Measurements from ENCODE around the gene PRR29.
"Not testable (repeated sequence)": the region's sequence is repeated elsewhere in the genome, so short reads cannot be mapped to it uniquely, and the experiment has no call there.

The PRR29 gene

DNA sequence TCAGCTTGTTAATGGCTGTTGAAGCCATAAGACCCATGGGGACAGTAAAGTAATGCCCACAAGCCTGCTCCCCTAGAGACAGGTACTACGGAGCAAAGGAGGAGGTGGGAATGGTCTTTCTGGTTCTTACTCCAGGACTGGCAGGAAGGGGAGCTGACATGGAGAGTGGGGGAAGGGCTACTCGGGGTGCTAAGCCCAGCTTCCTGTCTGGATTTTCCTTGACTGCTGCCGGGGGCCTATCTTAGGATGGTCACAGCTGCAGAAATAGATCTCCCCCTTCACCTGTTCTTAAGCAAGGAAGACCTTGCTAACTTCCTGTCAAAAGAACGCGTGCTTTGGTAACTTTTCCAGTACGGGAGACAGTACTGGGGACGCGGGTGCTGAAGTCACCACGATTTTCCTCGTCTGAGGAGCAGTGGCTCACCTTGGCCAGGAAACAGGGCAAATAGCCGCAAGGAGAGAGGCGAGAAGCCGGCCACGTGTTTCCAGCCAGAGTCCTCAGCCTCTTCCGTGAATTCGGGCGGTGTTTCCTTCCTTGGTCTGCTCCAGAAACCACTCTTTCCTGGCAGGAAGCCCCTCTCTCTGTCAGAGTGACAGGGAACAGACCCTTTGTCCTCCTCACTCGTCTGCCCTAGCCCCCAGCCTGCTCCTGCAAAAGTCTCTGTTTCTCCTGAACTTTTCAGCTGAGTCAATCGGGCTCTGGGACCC is 656 bp upstream of the PRR29 start:
- no peak for DNase-seq (ENCODE audit: low read depth)

DNA sequence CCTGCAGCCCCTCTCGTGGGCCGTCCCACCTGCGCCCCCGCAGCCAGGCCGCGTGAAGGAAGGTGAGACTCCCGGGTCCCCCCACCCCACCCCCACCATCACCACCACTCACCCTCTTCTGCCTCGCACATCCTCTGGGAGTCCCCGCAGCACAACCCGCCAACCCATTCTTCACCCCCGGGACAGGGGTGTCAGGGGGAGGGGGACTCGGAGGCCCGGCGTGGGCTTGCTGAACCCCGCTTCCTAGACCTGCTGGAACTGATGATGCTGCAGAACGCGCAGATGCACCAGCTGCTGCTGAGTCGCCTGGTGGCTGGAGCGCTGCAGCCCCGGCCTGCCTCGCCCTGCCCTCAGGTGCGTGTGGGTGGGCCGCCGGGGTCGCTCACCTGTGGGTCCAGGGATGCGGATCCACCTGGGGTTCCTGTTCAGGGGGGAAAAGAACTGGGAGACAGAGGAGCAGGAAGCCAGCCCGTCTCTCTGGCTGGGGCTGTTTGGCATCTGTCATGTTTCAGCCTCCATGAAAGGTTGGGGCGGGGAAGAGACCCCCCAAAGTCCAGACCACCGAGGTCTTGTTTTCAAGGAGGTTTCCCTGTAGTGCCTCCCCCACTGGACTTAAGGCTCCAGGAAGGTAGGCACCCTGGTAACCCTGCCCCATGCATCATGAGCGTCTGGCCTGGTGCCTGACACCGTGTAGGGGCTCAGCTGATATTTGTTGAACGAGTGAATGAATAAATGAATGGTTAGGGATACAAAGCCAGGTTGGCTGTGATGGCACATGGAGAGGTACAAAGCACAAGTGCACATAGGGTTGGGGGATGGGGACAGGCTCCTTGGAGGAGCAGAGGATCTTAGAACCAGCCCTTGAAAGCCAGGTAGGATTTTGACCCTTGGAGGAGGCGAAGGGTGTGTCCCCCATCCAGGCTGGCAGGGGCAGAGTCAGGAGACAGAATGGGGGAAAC is 849 bp downstream of the PRR29 start:
- DNase-seq (ENCODE audit: low read depth): no peak

DNA sequence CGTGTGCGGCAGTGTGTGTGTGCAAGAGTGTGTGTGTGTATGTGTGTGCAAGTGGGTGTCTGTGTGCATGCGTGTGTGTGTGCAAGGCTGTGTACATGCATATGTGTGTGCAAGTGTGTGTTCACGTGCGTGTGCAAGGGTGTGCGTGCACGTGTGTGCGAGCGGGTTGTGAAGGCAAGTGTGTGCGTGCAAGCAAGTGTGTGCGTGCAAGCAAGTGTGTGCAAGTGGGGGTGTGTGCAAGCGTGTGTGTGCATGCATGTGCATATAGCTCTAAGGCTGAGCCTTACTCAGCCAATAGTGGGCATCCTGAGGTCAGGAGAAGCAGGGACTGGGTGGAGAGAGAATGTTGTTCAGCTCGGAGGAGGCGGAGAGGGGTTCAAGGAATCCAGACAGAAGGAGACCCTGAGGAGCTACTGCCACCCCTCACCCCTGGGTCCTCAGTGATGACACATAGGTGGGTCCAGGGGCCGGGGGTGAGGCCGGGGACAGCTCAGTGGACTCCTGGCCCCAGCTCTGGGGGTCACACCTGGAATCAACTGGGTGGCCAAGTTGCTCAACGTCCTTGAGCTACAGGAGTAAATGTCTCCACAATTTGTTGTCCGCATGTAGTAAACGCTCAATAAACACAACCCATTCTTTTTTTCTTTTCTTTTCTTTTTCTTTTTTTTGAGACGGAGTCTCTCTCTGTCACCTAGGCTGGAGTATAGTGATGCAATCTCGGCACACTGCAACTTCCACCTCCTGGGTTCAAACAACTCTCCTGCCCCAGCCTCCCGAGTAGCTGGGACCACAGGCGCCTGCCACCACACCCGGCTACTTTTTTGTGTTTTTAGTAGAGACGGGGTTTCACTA is 1.8 kb downstream of the PRR29 start:
- no peak for DNase-seq (ENCODE audit: low read depth)

DNA sequence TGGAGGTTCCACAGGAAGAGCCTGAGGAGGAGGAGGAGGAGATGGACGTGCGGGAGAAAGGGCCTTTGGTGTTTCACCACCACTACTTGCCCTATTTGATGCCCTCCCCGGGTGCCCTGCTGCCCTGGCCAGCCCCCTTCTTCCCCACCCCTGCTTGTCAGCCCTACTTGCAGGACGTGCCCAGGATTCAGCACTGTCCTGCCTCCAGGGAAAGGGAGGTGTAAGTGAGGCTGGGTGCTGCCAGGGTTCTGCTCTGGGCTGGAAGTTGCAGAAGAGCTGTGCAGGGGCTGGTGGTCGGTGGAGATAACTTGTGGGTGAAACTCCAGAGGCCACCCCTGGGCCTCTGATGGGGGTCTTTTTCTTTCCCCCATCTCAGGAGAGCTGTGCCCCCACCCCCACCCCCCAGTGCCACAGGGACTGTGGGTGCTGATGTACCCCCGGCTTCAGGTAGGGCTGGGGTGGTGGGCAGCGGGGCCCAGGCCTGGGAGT is 3.0 kb downstream of the PRR29 start:
- DNase-seq (ENCODE audit: low read depth): no peak

DNA sequence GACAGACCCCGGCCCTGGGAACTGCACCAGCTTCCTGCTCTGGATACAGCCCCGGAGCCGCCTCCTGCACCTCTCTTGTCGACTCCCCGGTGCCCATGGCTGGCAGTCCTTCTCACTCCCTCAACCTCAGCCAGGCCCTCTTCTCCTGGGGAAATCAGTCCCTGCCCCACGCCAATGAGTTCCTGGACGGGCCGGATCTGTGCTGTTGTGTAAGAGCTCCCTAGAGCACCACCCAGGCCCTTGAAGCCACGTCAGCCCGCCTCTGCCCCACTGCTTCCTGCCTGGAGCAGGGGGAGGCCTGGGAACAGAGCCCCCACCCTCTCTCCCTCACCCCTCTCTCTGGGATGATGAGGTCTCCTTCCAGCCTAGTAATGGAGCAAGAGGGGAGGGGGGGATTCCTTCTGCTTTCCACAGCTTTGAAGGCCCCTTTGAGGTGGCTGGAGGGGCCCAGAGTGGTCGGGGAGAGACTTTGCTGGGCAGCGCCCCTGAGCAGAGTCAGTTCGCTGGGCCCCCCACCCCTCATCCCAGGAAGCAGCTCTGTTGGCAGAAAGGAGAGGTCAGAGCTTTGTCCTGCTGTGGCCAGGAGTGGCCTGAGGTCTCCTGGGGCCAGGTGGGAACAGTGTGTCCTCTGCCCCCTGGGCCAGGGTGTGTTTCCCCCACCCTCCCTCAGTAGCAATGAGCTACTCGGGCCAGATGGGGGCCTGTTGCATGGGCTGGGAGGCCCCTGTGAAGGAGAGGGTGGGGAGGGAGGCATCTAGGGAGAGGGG is 3.8 kb downstream of the PRR29 start:
- no peak for DNase-seq (ENCODE audit: low read depth)

DNA sequence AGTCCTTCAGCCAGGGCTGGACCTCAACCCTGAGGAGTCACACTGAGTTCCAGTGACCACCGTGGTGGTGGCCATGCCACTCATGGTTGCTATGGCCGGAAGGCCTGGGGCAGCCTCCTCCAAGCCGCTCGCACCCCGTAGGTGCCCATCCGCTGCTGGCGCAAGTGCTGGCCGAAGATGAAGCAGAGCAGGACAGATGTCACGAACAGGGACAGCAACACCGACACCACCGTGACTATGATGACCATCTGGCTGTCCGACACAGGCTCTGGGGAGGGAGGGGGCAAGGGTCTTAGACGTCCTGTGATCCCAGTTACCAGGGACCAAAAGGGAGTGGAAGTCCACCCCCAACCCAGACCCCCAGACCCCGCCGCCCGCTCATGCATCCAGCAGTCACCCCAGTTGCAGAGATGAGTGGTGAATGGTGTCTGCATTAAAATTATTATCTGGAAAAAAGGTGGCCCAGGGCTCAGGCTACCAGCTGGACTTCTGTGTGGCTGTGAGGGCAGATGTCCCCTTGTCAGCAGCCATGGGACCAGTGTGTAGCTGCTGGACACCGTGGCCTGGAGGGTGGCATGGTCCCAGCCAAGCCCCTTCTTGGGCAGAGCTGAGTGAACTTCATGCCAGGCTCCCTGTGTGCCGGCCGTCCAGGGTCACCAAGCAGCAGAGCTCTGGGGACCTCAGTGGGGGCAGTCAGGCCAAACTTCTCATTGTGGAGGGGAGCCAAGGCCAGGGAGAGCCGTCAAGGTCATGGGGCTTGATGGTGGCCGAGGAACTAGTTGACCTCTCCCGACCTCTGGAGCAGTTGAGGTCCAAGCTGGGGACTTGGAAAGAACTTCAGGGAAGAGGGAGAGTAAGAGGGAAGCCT is 4.7 kb downstream of the PRR29 start:
- no peak for DNase-seq (ENCODE audit: low read depth)

DNA sequence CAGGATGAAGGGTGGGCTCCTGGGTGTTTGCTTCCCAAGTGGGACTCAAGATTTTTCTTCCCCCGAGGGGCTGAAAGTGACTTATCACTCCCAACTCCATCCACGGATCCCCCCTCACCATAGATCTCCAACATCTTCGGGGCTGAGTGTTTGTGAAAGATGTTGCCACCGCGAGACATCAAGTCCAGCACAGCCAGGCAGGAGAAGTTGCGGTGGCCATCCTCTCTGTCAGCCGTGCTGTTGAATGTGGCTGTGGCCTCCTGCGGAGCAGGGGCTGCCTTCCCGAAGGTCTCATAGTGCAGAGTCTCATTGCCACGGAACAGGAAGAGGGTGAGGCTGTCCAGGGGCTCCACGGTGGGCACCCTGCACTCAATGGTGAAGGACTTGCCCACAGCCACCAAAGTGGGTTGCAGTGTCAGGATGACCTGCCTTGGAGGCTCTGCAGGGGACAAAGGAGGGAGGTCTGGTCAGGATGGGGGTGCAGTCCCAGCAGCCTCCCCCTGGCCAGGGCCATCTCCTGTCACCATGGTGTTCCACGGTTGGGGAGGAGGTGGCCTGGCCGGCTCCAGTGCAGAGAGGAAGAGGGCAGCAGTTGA is 5.5 kb downstream of the PRR29 start:
- no peak for DNase-seq (ENCODE audit: low read depth)

DNA sequence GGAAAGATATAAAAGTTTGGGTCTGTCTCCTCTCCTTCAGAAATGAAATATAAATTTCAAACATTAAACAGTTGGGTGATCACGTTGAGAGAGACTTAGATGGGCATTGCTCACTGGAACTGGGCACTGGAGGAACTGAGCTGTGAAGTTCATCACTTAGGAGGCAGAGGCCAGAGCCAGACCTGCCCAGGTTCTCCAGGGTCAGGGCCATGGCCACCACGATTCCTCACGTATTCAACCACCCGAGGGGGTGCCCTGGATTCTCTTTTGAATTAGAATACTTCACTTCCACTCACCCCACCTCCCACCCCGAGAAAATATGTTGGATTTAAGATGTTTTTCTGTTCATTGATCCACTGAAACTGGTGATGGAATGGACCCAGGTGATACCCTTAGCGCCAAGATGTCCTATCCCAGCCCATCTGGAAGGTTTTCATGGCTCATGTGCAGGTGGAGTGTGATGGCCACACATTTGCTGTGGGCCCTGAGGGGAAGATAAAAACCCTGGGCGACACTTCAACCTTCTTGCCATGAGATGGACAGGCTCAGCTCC is 6.1 kb downstream of the PRR29 start:
- no peak for DNase-seq (ENCODE audit: low read depth)

DNA sequence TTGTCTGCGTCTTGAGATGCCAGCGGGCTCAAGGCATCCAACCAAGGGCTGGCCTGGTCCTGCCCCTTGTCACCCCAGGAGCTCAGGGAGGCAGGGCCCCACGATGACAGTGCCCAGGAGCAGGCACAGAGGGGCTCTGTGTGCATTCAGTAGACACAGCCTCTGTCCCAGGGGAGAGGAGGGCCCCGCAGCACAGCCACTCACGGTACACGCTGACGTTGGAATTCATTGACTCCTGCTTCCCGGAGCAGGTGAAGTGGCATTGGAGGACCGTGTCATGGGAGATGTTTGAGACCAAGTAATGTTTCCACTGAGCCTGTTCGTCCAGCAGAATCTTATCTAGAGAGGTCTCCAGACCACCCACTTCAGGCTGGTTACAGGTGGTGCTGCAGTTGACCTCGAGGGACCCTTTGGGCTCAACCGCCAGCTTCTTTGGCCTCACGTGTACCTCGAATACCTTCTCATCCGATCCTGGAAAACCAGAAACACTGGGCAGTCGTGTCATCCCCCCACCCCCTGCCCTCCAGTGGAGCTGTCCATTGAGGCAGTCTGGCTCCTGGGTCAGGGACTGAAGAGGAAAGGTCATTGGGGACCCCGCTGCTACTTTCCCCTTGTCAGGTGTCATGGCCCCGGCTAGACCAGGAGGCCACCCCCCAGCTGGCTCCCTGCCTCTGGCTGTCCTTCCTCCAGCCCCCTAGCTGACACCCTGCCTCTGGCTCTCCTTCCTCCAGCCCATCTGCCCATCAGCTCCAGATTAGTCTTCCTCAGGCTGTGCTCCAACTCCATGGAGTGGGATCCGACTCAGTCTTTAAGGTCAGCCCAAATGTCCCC is 7.0 kb downstream of the PRR29 start:
- DNase-seq (ENCODE audit: low read depth): no peak

DNA sequence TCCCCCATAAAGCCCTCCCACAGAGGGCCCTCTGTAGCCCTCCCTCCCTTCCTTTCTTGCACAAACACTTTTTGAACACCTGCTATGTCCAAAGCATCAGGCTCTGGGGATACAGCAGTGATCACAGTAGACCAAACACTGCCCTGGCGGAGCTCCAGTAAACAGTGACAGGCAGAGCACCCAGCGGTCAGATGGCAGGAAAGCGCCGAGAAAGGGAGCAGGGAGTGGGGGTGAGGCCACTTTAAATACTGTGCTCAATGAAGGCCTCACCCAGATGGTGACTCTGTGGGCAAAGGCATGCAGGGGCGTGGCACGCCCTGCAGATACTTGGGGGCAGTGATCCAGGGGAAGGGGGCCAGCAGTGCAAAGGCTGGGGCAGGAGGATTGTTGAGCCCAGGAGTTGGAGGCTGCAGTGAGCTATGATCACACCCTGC is 7.6 kb downstream of the PRR29 start:
- no peak for DNase-seq (ENCODE audit: low read depth)

DNA sequence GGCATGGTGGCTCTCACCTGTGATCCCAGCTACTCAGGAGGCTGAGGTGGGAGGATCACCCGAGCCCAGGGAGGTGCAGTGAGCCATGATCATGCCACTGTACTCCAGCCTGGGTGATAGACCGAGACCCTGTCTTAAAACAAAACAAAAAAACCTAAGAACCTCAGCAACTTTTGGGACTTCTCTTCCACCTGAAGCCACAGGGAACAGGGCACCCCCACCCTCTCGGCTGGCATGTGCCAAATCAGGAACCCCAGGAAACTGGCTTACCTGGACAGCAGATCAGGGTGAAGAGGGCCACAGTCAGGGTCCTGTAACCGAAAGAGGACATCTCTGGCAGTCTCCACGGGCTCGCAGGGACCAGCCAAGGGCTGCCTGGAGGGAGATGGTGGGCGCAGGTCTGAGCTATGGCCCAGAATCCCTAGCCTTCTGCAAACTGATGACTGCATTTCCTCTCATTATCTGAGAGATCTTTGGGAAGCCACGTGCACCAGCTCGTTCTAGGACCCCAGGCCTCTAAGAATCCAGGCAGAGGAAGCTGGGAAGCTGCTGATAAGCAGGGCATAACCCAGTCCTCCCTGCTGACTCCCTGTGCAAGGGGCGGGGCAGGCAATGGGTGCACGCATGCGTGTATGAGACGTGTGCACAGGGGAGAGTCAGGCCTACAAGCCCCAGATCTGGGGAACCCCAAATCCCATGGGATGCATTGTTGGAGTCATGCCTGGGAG is 8.4 kb downstream of the PRR29 start:
- no peak for DNase-seq (ENCODE audit: low read depth)

DNA sequence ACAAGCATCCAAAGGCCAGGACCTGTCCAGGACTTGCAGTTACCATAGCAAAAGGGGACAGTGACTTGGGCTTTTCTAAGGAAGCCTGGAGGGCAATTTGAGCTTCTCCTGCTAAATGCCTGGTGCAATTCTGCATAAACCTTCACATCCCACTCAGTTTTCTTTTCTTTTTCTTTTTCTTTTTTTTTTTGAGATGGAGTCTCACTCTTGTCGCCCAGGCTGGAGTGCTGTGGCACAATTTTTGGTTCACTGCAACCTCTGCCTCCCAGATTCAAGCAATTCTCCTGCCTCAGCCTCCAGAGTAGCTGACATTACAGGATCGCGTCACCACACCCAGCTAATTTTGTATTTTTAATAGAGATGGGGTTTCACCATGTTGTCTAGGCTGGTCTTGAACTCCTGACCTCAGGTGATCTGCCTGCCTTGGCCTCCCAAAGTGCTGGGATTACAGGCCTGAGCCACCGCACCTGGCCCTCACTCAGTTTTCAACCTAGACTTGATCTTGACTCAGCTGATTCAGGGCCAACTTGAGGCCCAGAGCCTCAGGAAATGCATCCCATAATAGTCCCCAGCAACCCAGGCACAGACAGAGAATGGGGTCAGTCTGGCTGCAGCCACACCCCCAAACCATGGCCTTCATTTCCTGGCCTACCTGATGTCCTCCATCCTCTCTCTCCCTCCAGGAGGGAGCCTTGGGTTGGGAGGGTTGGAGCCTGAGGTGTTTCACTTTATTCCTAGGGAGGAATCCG is 9.1 kb downstream of the PRR29 start:
- not testable (repeated sequence) for DNase-seq (ENCODE audit: low read depth)

DNA sequence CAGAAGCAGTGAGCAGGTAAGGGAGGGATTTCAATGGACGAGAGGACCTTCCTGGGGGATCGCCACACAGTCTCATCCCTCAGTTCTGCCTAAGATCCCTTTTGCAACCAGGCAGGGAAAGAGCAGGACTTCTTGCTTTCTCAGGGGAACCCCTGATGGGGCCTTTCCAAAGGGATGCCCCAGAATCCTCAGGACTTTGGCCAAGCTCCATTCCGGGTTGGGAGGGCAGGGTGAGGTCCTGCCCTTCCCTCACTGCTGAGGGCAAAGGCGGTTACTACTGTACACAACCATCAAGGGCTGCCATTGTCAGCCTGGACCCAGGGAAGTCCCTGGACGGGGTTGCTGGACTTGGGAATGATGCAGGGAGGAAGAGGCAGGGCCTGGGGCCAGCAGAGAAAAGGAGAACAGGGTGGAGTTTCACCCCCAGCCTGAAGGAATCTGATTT is 9.7 kb downstream of the PRR29 start:
- no peak for DNase-seq (ENCODE audit: low read depth)

DNA sequence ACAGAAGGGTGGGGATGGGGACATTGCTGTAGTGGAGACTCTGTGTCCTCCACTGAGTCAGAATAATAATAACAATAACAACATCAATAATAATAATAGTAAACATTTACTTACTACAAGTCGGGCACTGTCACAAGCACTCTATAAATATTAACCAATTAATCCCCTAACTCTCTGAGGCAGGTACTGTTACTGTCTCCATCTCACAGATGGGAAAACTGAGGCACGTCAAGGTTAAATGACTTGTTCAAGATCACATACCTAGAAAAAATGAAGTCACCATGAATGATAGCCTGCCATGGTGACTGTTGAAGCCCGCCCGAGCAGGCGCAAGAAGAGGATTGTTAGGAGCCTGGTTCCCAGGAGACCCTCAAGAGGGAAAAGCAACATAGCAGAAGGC is 10.2 kb downstream of the PRR29 start:
- no peak for DNase-seq (ENCODE audit: low read depth)

DNA sequence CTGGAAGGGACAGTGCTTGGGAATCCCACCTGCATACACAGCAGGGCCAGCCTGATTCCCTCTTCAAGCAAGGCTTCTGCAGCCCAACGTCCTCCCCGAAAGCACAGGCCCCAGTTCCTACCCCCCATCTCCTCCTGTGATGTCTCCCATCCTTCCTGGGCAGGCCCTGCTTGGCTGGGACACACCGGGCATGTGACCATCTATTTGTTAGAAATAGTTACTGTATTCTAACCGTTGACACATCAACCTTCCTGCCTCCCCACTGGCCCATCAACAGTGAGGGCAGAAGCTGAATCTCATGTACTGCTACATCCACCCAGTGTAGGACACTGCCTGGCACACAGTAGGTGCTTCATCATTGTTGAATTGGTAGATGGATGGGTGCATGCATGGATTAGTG is 10.7 kb downstream of the PRR29 start:
- no peak for DNase-seq (ENCODE audit: low read depth)

DNA sequence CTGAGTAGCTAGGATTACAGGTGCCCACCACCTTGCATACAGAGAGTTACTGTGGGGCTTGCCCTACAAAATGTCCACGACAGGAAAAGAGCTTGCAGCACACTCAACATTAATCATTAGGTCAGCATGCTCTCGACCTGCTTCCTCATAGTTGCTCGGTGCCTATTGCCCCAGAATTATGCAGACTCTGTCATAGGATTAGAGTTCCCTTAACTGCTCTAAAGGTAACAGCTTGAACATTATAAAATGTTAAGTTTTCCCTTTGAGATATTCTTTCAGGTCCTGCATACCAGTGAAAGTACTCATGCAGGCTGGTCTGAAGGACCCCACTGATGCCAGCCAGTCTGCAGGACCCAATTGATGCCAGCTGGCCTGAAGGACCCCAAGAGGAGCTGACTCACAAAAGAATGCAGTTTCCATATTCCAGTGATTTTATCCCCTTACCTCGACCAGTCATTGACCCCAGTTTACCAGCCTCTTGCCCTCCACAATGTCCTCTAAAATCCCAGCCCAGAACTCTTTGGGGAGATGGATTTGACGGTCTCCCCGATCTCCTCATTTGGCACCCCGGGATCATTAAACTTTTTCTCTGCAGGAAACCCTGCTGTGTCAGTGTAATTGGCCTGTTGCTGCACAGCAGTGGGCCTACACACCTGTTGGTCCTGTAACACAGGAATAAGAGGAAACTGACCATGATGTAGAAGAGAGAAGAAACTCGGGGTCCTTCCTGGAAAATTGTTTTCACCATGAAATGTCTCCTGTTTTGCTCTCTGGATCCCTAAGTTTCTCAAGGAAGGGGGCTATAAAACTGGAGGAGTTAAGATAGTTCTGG is 11.6 kb downstream of the PRR29 start:
- DNase-seq (ENCODE audit: low read depth): no peak
